ENCODE data around the gene ZFPL1.
"Not testable (repeated sequence)": the region's sequence is repeated elsewhere in the genome, so short reads cannot be mapped to it uniquely, and the experiment has no call there.

Gene ZFPL1

GRCh38 chr11:65115361-65116082 is 31.5 kb downstream of the ZFPL1 start:
- DNase-seq (ENCODE audit: low read depth): no peak

GRCh38 chr11:65116370-65117205 is 32.6 kb downstream of the ZFPL1 start:
- peak; percentile 81 for DNase-seq (ENCODE audit: low read depth)

GRCh38 chr11:65117206-65118096 is 33.4 kb downstream of the ZFPL1 start, which contains the start of gene ZNHIT2:
ZNHIT2 (minus strand) TSS chr11:65117701; CDS start chr11:65117653, 48 bp downstream.
- peak; percentile 98 for DNase-seq (ENCODE audit: low read depth)

GRCh38 chr11:65118097-65118837 is 34.2 kb downstream of the ZFPL1 start:
- no peak for DNase-seq (ENCODE audit: low read depth)

GRCh38 chr11:65118891-65119669 is 35.1 kb downstream of the ZFPL1 start:
- DNase-seq (ENCODE audit: low read depth): not testable (repeated sequence)

- DNase-seq (ENCODE audit: low read depth): no peak
These were observed 35.6 kb downstream of the ZFPL1 start for GRCh38 chr11:65119670-65119995.

- DNase-seq (ENCODE audit: low read depth): no peak
These were observed 36.8 kb downstream of the ZFPL1 start for GRCh38 chr11:65120831-65121230.

GRCh38 chr11:65121447-65121864 is 37.4 kb downstream of the ZFPL1 start:
- no peak for DNase-seq (ENCODE audit: low read depth)

GRCh38 chr11:65121865-65122696 is 38.1 kb downstream of the ZFPL1 start, which contains the start of the genes FAU and MRPL49:
FAU (minus strand) TSS chr11:65122134; CDS start chr11:65121813, 321 bp downstream.
MRPL49 (plus strand) TSS chr11:65122321; CDS start chr11:65122347, 26 bp downstream.
- DNase-seq (ENCODE audit: low read depth): peak; percentile 99

- DNase-seq (ENCODE audit: low read depth): no peak
These were observed 40.6 kb downstream of the ZFPL1 start for GRCh38 chr11:65124480-65125196.

- DNase-seq (ENCODE audit: low read depth): no peak
These were observed 41.4 kb downstream of the ZFPL1 start for GRCh38 chr11:65125197-65126056.

- no peak for DNase-seq (ENCODE audit: low read depth)
These were observed 42.7 kb downstream of the ZFPL1 start for GRCh38 chr11:65126624-65127274.

GRCh38 chr11:65127473-65128181 is 43.6 kb downstream of the ZFPL1 start:
- DNase-seq (ENCODE audit: low read depth): no peak

- DNase-seq (ENCODE audit: low read depth): no peak
These were observed 44.4 kb downstream of the ZFPL1 start for GRCh38 chr11:65128182-65129145.

GRCh38 chr11:65129649-65130441 is 45.8 kb downstream of the ZFPL1 start:
- DNase-seq (ENCODE audit: low read depth): no peak
